Liver (tissue), 9 donors: ENCODE data around the gene RND1. TPM values are rescaled to one million over a fixed set of nuclear protein-coding genes. Genes with fewer than 3 reads are reported as not detected.

ENCODE experiments used
- DNase-seq: peaks from one replicate; pipeline ENCODE4 v3.0.0-alpha.2; 2017; ENCODE audit warnings: low spot score
- H3K27ac ChIP-seq, 2 donors: one replicate each; pipeline ENCODE4 v1.7.0; 2013; ENCODE audit warnings: inconsistent platforms in 2 of 2, low read length in 2 of 2, control low read depth in 1 of 2, low read depth in 1 of 2, mild to moderate bottlenecking in 1 of 2
- H3K27me3 ChIP-seq, 4 donors: one replicate each; pipeline versions ENCODE4 v1.6.1 to v1.7.0; 2013; ENCODE audit warnings: low read length in 3 of 4, inconsistent platforms in 1 of 4, mild to moderate bottlenecking in 1 of 4, moderate library complexity in 1 of 4; ENCODE audit not compliant: control insufficient read depth in 4 of 4, insufficient read depth in 4 of 4
- H3K36me3 ChIP-seq, 4 donors: one replicate each; pipeline versions ENCODE4 v1.6.1 to v1.7.0; 2013; ENCODE audit warnings: low read length in 3 of 4, mild to moderate bottlenecking in 3 of 4, low read depth in 1 of 4, moderate library complexity in 1 of 4; ENCODE audit not compliant: control insufficient read depth in 4 of 4, insufficient read depth in 3 of 4
- H3K4me1 ChIP-seq, 4 donors: one replicate each; pipeline versions ENCODE4 v1.6.1 to v1.7.0; 2013; ENCODE audit warnings: low read length in 3 of 4, mild to moderate bottlenecking in 3 of 4, moderate library complexity in 1 of 4; ENCODE audit not compliant: control insufficient read depth in 4 of 4, insufficient read depth in 4 of 4
- H3K4me3 ChIP-seq, 3 donors: one replicate each; pipeline versions ENCODE4 v1.6.1 to v1.7.0; 2013; ENCODE audit warnings: low read length in 3 of 3, control low read depth in 1 of 3, low read depth in 1 of 3, mild to moderate bottlenecking in 1 of 3
- H3K9ac ChIP-seq, 2 donors: one replicate each; pipeline ENCODE4 v1.7.0; 2013; ENCODE audit warnings: low read length in 2 of 2, mild to moderate bottlenecking in 2 of 2, moderate library complexity in 2 of 2, control low read depth in 1 of 2, low read depth in 1 of 2
- H3K9me3 ChIP-seq, 4 donors: one replicate each; pipeline versions ENCODE4 v1.6.1 to v1.7.0; 2013; ENCODE audit warnings: low read length in 3 of 4; ENCODE audit not compliant: control insufficient read depth in 4 of 4
- EGR1 ChIP-seq, 2 donors: IDR thresholded peaks; 2 replicates each; pipeline ENCODE4 v1.6.1; 2016 to 2018; ENCODE audit warnings: antibody characterized with exemption in 2 of 2, low read depth in 2 of 2
- FOXA1 ChIP-seq: IDR thresholded peaks from 2 replicates; pipeline ENCODE4 v1.6.1; 2016; ENCODE audit warnings: antibody characterized with exemption
- FOXA2 ChIP-seq: IDR thresholded peaks from 2 replicates; pipeline ENCODE4 v1.6.1; 2016; ENCODE audit warnings: antibody characterized with exemption
- GABPA ChIP-seq, 2 donors: IDR thresholded peaks in 1 of 2; conservative IDR thresholded peaks in 1 of 2; 2 replicates each; pipeline ENCODE4 v1.6.1; 2016; ENCODE audit warnings: antibody characterized with exemption in 2 of 2, mild to moderate bottlenecking in 1 of 2, moderate library complexity in 1 of 2
- HNF4A ChIP-seq, 2 donors: conservative IDR thresholded peaks; 2 replicates each; pipeline ENCODE4 v1.6.1; 2016; ENCODE audit warnings: antibody characterized with exemption in 2 of 2, mild to moderate bottlenecking in 2 of 2
- HNF4G ChIP-seq: IDR thresholded peaks from 2 replicates; pipeline ENCODE4 v1.6.1; 2016; ENCODE audit warnings: antibody characterized with exemption
- JUND ChIP-seq, 2 donors: IDR thresholded peaks; 2 replicates each; pipeline ENCODE4 v1.6.1; 2016; ENCODE audit warnings: antibody characterized with exemption in 2 of 2
- NR2F2 ChIP-seq: IDR thresholded peaks from 2 replicates; pipeline ENCODE4 v1.6.1; 2016; ENCODE audit warnings: antibody characterized with exemption
- RAD21 ChIP-seq, 2 donors: IDR thresholded peaks; 2 replicates each; pipeline ENCODE4 v1.6.1; 2016; ENCODE audit warnings: antibody characterized with exemption in 2 of 2, mild to moderate bottlenecking in 2 of 2
- RXRA ChIP-seq, 2 donors: IDR thresholded peaks; 2 replicates each; pipeline ENCODE4 v1.6.1; 2017 to 2018; ENCODE audit warnings: antibody characterized with exemption in 2 of 2, mild to moderate bottlenecking in 1 of 2
- SP1 ChIP-seq: IDR thresholded peaks from 2 replicates; pipeline ENCODE4 v1.6.1; 2018; ENCODE audit warnings: antibody characterized with exemption, mild to moderate bottlenecking
- TAF1 ChIP-seq: conservative IDR thresholded peaks from 2 replicates; pipeline ENCODE4 v1.6.1; 2016; ENCODE audit warnings: antibody characterized with exemption, mild to moderate bottlenecking
- YY1 ChIP-seq: IDR thresholded peaks from 2 replicates; pipeline ENCODE4 v1.6.1; 2016; ENCODE audit warnings: antibody characterized with exemption, mild to moderate bottlenecking
- WGBS: extraction: QIAGEN DNeasy Blood & Tissue Kit; methylation state at CpG from one replicate; pipeline ENCODE4 v1.1.7; 2013; 5-methylcytosine and 5-hydroxymethylcytosine counted together
- polyA plus RNA-seq, 2 donors: library from polyadenylated mRNA; stranded (reverse) in 1 of 2; unstranded in 1 of 2; fragments of 200-250 nt in 1 of 2; fragments of >200 nt in 1 of 2; fragmentation: Nextera tagmentation in 1 of 2; extraction: Ambion mirVana in 1 of 2; gene quantifications; one replicate each; pipeline versions ENCODE4 v1.2.1 to v1.2.3, GENCODE V29; 2013 to 2015
- total RNA-seq, 2 donors: library from RNA; depleted of rRNA; stranded (reverse); fragments of >200 nt; gene quantifications; one replicate each; pipeline ENCODE4 v1.2.3, GENCODE V29; 2014
- TF ChIP-seq, protein P1 (sequence below): IDR thresholded peaks from 2 replicates; pipeline ENCODE4 v1.6.1; 2016; ENCODE audit warnings: antibody characterized with exemption, mild to moderate bottlenecking
- TF ChIP-seq, protein P2 (sequence below): IDR thresholded peaks from 2 replicates; pipeline ENCODE4 v1.6.1; 2016; ENCODE audit warnings: antibody characterized with exemption
- TF ChIP-seq, protein P3 (sequence below): IDR thresholded peaks from 2 replicates; pipeline ENCODE4 v1.6.1; 2016; ENCODE audit warnings: antibody characterized with exemption
- TF ChIP-seq, protein P4 (sequence below): IDR thresholded peaks from 2 replicates; pipeline ENCODE4 v1.6.1; 2016; ENCODE audit warnings: antibody characterized with exemption
- TF ChIP-seq, protein P5 (sequence below): fragments of 150-350 bp; IDR thresholded peaks from 2 replicates; pipeline ENCODE4 v1.5.1; 2017; ENCODE audit warnings: improper control_type of control experiment, low read depth, low read length; ENCODE audit not compliant: missing input control
- donor health status: healthy.
- donor health status: healthy.
- donor health status: healthy.
- donor health status: healthy.
- donor health status: healthy.

Gene RND1
- total and polyA plus RNA-seq, 4 donors: 7.7 to 16.5 (median 8.5) TPM

DNA sequence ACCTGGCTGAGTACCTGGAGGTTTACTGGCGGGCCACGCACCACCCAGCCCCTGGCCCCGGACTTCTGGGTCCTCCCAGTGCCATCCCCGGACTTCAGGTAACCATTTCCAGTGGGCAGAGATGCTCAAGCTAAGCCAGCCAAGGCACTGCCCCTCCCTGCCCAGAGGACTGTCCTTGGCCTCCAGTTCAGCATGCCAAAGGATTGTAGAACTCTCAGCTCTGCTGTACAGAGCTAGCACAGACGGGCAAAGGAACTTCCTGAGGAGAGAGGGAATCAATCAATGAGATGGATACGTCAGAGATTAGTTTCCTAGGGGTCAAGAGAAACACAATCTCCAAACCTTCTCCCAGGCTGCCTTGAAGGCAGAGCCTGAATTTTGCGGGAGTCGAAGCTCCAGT lies 38.6 kb downstream of the RND1 start:
- no peaks in the 10 kb centered on the region for H3K9me3 ChIP-seq
- WGBS: 85% methylated on average over 8 of the region's 8 CpGs

More for the DNA sequence above, 38.6 kb downstream of the RND1 start:
- no peak overlapping the region for H3K4me3 ChIP-seq
- no peak overlapping the region for H3K27ac ChIP-seq
- TF ChIP-seq SP1 (no peak), NR2F2 (no peak), JUND (IDR thresholded peaks at IDR 0.05) (no peak), FOXA1 (no peak), HNF4A (conservative IDR thresholded peaks at IDR 0.05) (no peak), FOXA2 (no peak), YY1 (no peak), RAD21 (IDR thresholded peaks at IDR 0.05) (no peak), EGR1 (IDR thresholded peaks at IDR 0.05; ENCODE audit: low read depth in 2 of 2) (no peak), HNF4G (no peak), GABPA (IDR thresholded peaks at IDR 0.05 in 1 of 2, conservative IDR thresholded peaks at IDR 0.05 in 1 of 2) (no peak), TAF1 (no peak), RXRA (IDR thresholded peaks at IDR 0.05) (no peak)
- TF ChIP-seq, protein P1, sequence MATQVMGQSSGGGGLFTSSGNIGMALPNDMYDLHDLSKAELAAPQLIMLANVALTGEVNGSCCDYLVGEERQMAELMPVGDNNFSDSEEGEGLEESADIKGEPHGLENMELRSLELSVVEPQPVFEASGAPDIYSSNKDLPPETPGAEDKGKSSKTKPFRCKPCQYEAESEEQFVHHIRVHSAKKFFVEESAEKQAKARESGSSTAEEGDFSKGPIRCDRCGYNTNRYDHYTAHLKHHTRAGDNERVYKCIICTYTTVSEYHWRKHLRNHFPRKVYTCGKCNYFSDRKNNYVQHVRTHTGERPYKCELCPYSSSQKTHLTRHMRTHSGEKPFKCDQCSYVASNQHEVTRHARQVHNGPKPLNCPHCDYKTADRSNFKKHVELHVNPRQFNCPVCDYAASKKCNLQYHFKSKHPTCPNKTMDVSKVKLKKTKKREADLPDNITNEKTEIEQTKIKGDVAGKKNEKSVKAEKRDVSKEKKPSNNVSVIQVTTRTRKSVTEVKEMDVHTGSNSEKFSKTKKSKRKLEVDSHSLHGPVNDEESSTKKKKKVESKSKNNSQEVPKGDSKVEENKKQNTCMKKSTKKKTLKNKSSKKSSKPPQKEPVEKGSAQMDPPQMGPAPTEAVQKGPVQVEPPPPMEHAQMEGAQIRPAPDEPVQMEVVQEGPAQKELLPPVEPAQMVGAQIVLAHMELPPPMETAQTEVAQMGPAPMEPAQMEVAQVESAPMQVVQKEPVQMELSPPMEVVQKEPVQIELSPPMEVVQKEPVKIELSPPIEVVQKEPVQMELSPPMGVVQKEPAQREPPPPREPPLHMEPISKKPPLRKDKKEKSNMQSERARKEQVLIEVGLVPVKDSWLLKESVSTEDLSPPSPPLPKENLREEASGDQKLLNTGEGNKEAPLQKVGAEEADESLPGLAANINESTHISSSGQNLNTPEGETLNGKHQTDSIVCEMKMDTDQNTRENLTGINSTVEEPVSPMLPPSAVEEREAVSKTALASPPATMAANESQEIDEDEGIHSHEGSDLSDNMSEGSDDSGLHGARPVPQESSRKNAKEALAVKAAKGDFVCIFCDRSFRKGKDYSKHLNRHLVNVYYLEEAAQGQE: no peak
- TF ChIP-seq, protein P2, sequence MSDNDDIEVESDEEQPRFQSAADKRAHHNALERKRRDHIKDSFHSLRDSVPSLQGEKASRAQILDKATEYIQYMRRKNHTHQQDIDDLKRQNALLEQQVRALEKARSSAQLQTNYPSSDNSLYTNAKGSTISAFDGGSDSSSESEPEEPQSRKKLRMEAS: no peak
- TF ChIP-seq, protein P3, sequence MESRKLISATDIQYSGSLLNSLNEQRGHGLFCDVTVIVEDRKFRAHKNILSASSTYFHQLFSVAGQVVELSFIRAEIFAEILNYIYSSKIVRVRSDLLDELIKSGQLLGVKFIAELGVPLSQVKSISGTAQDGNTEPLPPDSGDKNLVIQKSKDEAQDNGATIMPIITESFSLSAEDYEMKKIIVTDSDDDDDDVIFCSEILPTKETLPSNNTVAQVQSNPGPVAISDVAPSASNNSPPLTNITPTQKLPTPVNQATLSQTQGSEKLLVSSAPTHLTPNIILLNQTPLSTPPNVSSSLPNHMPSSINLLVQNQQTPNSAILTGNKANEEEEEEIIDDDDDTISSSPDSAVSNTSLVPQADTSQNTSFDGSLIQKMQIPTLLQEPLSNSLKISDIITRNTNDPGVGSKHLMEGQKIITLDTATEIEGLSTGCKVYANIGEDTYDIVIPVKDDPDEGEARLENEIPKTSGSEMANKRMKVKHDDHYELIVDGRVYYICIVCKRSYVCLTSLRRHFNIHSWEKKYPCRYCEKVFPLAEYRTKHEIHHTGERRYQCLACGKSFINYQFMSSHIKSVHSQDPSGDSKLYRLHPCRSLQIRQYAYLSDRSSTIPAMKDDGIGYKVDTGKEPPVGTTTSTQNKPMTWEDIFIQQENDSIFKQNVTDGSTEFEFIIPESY: no peak
- TF ChIP-seq, protein P4, sequence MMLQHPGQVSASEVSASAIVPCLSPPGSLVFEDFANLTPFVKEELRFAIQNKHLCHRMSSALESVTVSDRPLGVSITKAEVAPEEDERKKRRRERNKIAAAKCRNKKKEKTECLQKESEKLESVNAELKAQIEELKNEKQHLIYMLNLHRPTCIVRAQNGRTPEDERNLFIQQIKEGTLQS: no peak
- TF ChIP-seq, protein P5, sequence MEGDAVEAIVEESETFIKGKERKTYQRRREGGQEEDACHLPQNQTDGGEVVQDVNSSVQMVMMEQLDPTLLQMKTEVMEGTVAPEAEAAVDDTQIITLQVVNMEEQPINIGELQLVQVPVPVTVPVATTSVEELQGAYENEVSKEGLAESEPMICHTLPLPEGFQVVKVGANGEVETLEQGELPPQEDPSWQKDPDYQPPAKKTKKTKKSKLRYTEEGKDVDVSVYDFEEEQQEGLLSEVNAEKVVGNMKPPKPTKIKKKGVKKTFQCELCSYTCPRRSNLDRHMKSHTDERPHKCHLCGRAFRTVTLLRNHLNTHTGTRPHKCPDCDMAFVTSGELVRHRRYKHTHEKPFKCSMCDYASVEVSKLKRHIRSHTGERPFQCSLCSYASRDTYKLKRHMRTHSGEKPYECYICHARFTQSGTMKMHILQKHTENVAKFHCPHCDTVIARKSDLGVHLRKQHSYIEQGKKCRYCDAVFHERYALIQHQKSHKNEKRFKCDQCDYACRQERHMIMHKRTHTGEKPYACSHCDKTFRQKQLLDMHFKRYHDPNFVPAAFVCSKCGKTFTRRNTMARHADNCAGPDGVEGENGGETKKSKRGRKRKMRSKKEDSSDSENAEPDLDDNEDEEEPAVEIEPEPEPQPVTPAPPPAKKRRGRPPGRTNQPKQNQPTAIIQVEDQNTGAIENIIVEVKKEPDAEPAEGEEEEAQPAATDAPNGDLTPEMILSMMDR: no peak
- no peaks in the 10 kb centered on the region for H3K4me1 ChIP-seq
- H3K27me3 ChIP-seq: no peaks in the 10 kb centered on the region
- no peak overlapping the region for H3K9ac ChIP-seq
- H3K36me3 ChIP-seq: peaks cover 11 to 37% (median 30%) of the 10 kb centered on the region in 4 donors
- DNase-seq: no peak
